ENCODE results near the gene SCN5A.

GRCh38 chr3:38657369-38657768 is 7.9 kb upstream of the SCN5A start:
- no peak for TF ChIP-seq CTCF (IDR thresholded peaks at IDR 0.05; ENCODE audit: low read depth, low read length, missing input control)
- TF ChIP-seq RAD21 (IDR thresholded peaks at IDR 0.05) = no peak
- no peak for TF ChIP-seq ZBTB33 (IDR thresholded peaks at IDR 0.05)
- no peak for TF ChIP-seq MAX (IDR thresholded peaks at IDR 0.05)
- TF ChIP-seq GABPA (IDR thresholded peaks at IDR 0.05 in 1 of 2, conservative IDR thresholded peaks at IDR 0.05 in 1 of 2) = no peak
- no peak for TF ChIP-seq TAF1 (conservative IDR thresholded peaks at IDR 0.05)
- no peak for TF ChIP-seq ATF3 (IDR thresholded peaks at IDR 0.05)

All from liver (tissue), 3 donors.